Measurements from ENCODE around the gene EHBP1L1. TPM values are rescaled to one million over a fixed set of nuclear protein-coding genes. Genes with fewer than 3 reads are reported as not detected.

EHBP1L1 gene
- total RNA-seq, 2 donors from 2014 or later: 20.5 to 85.3 TPM

DNA sequence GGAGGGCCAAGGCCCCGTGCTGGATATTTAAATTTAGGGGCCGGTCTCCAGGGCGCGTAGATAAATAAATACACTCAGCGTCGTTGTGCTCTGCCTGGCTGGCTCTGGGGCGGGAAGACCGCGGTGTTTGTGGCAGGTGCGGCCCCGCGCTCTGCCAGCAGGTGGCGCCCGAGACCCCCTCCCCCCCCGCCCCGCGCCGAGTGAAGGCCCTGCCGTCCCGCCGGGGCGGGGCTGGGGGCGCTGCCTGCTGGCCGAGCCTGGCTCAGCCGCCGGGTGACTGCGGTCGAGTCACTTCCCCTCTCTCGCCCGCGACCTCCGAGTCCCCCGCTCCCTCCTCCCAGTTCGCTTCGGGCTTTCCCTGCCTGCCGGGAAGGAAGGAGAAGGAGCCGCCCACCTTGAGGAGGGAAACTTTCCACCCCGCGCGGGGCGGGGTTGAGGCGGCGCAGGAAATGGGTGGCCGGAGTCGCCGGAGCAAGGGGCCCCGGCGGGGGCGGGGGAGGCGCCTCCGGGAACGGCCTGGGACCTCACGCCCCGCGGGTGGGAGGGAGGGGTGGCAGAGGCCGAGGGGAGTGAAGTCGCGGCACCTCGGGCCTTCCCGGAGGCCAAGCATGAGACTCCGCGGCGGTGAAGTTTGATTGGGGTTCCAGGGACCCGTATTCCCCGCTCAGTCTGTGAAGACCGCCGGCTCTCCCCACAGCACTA is 1.6 kb upstream of the EHBP1L1 start:
- Histone ChIP-seq H3K27me3 (no peaks in the 10 kb centered on the region), H3K36me3 (peaks cover 5% of the 10 kb centered on the region), H3K4me1 (peaks cover 3 to 80% of the 10 kb centered on the region in 2 donors), H3K9me3 (no peaks in the 10 kb centered on the region), H3K27ac (peak overlapping the region; percentile 94 to 97), H3K4me3 (peak overlapping the region; percentile 66 to 84)
- peak; percentile 95 for DNase-seq (ENCODE audit: low spot score)
- peak; percentile 96 to 99 for TF ChIP-seq CTCF (IDR thresholded peaks at IDR 0.05)

GRCh38 chr11:65574811-65575567 is 864 bp upstream of the EHBP1L1 start:
- peaks cover 12% of the 10 kb centered on the region for H3K36me3 ChIP-seq
- no peak for DNase-seq (ENCODE audit: low spot score)
- H3K4me3 ChIP-seq: peak overlapping the region; percentile 66 to 84
- no peaks in the 10 kb centered on the region for H3K9me3 ChIP-seq
- H3K27me3 ChIP-seq: no peaks in the 10 kb centered on the region
- no peak for TF ChIP-seq CTCF (IDR thresholded peaks at IDR 0.05)
- H3K27ac ChIP-seq: peak overlapping the region; percentile 94 to 97
- H3K4me1 ChIP-seq: peaks cover 3 to 74% of the 10 kb centered on the region in 2 donors

GRCh38 chr11:65576232-65576866 is 496 bp downstream of the EHBP1L1 start:
- Histone ChIP-seq H3K36me3 (peaks cover 26% of the 10 kb centered on the region), H3K4me1 (peaks cover 0 to 65% of the 10 kb centered on the region in 2 donors), H3K27me3 (no peaks in the 10 kb centered on the region), H3K9me3 (no peaks in the 10 kb centered on the region), H3K4me3 (peak overlapping the region; percentile 66 to 84), H3K27ac (peak overlapping the region; percentile 94 to 97)
- no peak for DNase-seq (ENCODE audit: low spot score)
- no peak for TF ChIP-seq CTCF (IDR thresholded peaks at IDR 0.05)

DNA sequence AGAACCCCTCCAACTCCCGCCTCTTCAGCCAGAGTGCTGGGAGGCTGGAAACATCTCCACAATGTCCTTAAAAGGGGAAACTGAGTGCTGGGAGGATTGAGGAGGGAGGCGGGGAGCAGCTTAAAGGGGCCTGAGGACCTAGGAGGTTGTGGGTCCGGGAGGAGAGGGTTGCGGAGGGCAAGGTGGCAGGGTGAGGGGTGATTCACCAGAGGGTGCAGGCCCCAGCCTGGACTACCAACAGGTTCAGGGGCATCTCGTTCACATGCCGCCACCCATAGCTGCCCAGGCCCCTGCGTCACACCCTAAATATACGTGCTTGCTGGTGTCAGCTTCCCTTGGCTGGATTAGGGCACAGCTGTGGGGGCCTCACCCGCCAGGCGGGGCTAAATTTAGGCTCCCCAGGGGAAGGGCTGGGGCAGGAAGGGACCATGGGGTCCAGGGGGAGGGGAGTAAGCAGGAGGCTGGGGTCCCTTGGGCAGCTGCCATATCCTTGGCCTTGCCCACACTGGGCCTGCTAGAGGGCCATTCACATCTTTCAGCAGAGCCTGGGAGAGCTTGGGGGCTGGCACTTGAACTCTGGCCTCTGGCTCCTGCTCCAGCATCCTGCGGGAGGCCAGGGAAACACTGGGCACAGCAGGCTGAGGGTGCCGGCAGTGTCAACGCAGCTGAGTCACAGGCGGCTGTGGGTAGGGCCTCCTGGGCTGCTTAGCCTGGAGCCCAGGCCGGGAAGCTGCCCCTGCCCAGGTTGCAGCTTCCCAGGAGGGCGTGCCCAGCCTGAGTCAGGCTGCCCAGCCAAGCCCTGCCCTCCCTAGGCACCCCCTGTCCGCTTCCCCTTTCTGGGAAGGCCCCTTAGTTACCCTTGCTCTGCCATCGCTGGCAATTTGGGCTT is 1.3 kb downstream of the EHBP1L1 start:
- H3K9me3 ChIP-seq: no peaks in the 10 kb centered on the region
- DNase-seq (ENCODE audit: low spot score): peak; percentile 84
- peak overlapping the region; percentile 66 to 84 for H3K4me3 ChIP-seq
- H3K27me3 ChIP-seq: no peaks in the 10 kb centered on the region
- H3K4me1 ChIP-seq: peaks cover 0 to 57% of the 10 kb centered on the region in 2 donors
- peaks cover 34% of the 10 kb centered on the region for H3K36me3 ChIP-seq
- TF ChIP-seq CTCF (IDR thresholded peaks at IDR 0.05): no peak
- H3K27ac ChIP-seq: peak overlapping the region; percentile 94 to 97

DNA sequence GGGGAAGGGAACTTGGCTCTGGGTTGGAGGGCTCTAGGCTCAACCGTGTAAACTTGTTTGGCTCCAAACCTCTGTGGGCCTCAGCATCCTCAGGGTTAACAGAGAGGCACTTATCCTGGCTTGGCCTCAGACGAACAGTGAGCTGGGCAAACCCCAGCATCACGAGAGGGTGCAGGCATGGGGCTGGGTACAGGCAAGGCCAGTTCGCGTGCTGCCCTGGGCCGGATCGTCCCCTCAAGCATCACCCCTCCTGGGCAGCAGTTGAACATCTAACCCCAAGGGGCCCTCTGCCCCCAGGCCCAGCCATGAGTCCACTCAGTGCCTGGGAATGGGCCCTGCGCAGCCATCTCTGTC is 1.9 kb downstream of the EHBP1L1 start:
- Histone ChIP-seq H3K36me3 (peaks cover 36% of the 10 kb centered on the region), H3K27me3 (no peaks in the 10 kb centered on the region), H3K4me1 (peaks cover 0 to 56% of the 10 kb centered on the region in 2 donors), H3K27ac (peak overlapping the region; percentile 94 to 97), H3K4me3 (peak overlapping the region; percentile 66 to 84), H3K9me3 (no peaks in the 10 kb centered on the region)
- no peak for DNase-seq (ENCODE audit: low spot score)
- no peak for TF ChIP-seq CTCF (IDR thresholded peaks at IDR 0.05)

Measured in right atrium auricular region (tissue), 2 donors.